ENCODE results near the gene EGFLAM.

GRCh38 chr5:38362713-38363112, 104.4 kb downstream of the EGFLAM start:
- TF ChIP-seq CTCF (IDR thresholded peaks at IDR 0.05; ENCODE audit: insufficient read depth, low read length, poor library complexity, severe bottlenecking) (no peak), EZH2phosphoT487 (conservative IDR thresholded peaks at IDR 0.05; ENCODE audit: low read length) (no peak)
